Effector CD8-positive, alpha-beta T cell (primary cell): ENCODE data around the gene PLEK.

Experiments
- DNase-seq: peaks from one replicate; lab custom pipeline; 2025; lab: John Stamatoyannopoulos, UW

Gene PLEK

DNA sequence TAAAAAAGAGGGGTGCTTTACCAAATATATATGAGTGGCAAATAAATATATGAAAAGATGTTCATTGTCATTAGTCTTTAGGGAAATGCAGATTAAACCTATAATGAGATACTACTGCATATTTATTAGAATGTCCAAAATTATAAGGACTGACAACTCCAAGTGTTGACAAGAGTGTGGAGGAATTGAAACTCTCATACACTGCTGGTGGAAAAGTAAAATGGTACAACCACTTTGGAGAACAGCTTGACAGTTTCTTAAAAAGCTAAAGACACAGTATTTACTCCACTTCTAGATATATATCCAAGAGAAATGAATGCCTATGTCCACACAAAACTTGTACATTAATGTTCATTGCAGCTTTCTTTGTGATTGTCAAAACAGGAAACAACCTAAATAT, 50.4 kb downstream of the PLEK start:
- DNase-seq = no peak

DNA sequence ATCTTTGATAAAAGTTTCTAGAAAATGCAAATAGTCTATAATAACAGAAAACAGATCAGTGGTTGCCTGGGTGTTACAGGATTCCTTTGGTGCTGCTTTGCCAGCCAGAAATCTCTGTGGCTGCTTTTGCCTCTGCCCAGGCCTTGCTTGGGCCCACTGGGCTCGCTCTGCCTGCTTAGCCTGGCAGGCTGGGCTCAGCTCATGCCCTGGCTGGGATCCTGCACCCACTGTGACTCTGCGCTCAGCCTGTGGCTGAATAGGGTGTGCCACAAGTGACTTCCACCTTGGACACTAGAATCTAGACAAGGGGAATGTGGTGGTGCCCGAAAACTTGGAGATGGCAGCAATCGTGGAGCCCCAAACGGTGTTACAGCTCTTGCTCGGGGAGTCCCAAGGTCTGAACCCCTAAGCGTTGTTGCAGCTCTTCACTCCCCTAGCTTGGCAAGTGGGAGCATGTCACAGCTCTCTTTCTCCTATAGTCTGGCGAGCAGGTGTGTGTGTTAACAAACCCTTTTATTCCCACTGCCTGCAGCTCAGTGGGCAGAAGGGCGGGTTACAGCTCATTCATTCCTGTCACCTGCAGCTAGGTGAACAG, 51.1 kb downstream of the PLEK start:
- DNase-seq = no peak

DNA sequence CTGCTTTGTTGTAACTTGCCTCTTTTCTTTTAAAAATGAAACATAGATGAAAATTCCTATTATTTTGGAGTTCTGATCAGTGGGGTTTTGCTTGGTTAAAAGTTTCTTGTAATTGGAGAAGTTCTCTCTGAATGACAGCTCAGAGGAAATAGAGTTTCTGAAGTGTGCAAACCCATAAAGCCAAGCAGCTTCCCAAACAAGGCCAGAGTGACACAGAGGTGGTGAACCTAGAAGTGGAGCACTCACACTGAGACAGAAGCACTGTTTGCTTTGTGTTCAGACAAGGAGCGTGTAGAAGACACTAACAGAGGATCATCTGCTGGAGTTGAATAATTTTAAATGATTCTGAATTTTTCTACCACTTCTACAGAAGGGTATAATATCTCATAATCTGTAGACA, 52.8 kb downstream of the PLEK start:
- DNase-seq = no peak

DNA sequence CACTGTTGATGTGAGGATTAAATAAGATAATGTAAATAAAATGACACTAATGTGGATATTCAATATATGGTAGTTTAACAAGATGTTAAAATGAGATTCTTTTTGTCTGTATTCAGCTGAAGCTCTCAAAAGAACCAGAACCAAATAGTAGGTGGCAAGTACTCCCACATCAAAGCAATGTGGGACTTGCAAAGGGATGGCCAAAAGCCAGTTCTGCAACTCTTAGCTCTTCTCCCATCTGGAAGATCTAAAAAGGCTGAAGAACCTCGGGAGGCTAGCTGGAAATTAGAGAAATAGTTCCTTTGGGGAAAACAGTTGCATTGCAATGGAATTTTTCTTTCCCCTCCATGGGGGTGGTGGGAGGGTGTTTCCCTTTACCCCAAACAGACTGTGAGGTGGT, 53.3 kb downstream of the PLEK start:
- no peak for DNase-seq

DNA sequence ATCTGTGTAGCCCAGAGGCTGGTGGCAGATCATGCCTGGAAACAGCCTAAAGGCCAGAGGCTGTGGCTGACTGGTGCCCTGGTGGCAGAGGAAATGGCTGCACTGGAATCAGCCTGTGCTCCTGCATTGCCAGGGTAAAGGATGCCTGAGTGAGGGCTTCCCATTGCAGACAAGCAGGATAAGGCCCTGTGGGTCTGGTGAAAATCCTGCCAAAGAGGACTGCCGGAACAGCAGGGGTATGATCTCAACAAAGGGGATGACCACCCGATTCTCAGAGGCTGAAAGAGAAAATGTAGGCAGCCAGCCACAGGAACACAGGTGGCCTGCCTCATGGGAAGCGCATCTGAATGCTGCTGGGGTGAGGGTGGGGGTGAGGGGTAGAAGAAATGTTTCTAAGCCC, 53.8 kb downstream of the PLEK start:
- DNase-seq = no peak

DNA sequence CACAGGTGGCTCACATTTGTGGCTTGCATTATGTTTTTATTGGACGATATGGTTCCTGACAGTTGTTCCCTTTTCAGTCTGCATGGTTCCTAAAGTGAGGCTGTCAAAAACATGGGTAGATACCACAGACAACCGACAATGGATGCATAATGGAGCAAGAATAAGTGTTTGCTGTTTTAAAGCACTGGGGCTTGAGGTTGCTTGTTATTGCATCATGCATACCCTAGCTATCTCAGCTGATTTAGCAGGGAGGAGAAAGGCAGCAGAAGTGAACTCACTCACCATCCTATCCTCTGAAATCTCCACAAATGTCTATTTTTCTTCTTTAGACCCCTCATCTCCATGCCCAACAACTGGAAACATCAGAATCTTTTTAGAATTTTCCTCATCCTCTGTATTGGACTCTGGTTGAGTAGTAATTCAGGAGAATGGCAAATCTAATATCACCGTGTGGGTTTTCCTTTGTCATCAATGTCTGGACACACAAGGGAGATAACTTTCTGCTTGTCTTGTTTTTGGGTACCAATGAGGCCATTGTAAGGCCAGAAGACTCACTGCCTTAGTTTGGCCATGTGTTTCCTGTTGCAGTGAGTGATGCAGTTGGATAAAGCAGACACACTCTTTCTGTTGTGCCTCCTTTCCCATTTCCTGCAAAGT, 55.3 kb downstream of the PLEK start:
- no peak for DNase-seq

DNA sequence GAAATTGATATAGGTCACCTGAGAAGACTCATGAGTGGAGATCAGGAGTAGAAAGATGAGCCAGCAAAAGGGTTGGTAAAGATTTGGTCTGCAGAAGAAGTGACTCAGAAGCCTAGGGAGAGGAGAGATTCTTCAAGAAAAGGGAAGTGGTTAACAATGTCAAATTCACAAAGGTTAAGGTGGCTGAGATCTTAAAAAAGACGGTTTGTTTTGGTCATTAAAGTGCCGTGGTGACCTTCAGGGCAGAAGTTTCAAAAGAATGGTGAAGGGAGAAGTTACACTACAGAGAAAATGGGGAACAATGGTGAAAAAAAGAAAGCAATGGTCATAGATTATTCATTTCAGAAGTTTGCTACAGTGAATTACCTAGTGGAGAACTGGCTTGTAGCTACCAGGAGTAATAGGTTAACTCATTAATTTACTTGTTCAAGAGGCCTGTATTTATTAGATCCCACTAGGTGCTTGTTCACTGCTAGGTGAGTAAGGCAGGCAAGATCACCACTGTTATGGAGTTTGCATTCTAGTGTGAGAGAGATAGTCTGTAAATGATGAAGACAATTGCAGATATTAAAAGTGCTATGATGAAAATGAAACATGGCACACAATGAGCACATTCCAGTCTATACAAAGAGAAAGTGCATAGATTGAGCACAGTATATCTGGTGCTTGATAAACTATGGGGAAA, 59.0 kb downstream of the PLEK start:
- DNase-seq = no peak

DNA sequence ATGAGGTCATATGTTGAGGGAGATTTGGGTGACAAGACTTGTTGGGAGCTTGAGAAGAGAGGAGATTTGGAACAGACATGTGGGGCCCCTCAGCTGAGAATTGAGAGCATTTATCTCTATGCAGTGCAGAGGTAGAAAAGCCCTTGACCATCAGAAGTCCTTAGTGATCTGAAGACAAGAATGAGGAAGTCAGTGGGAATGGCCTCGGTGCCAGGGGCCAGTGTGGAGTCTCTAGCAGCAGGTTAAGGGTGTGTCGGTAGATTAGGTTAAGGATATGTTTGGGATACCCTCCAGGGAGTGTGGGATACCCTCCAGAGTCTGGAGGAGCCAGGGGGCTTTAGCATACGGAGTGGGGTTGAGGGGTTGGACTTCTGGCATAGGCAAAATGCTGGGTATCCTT, 60.4 kb downstream of the PLEK start:
- DNase-seq = no peak

DNA sequence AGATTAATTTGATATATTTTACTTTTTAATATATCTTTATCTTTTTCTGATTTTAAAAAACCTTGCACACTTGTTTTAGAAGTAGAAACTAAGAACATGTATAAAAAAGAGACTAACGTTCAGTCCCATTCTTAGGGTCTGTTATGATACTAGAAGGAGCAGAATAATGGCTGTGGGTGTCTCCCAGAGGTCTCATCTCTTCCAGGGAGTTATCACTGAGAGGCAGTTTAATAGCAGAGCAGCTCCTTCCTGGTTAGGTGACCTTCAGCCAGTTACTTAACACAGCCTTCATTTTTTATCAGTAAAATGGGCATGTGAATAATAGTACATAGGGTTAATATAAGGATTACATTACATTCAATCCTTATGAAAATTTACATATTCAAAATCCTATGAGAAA, 61.4 kb downstream of the PLEK start:
- no peak for DNase-seq

DNA sequence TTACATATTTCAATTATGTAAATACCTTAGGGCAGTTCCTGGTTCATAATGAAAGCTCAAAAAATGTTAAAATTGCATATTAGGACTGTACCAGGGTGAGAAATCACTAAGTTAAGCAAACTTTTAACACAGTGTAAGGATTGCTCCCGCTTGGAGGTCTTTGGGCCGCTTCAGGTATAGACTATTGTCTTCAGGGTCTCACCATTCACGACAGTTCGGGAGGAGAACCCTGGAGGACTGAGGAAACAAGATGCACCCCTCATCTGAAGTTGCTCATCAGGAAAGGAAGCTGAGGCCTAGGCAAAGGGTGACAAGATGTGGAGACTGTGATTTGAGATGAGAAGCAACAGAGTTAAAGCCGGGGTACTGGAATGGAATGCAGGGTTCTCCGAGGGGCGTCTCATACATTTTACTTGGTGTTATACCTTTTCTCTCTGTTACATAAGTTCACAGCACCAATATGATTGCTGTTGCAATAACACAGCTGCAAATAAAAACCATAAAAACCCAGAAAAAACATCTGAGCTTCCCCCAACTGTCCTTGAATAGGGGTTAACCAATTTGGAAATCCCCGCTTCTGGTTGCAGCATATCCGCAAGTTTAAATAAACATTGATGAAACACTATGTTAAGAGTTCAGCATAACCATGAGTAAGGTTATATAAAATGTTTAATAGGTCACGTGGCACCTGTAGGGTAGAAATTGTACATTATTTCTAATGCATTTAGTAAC, 61.9 kb downstream of the PLEK start:
- DNase-seq = no peak

DNA sequence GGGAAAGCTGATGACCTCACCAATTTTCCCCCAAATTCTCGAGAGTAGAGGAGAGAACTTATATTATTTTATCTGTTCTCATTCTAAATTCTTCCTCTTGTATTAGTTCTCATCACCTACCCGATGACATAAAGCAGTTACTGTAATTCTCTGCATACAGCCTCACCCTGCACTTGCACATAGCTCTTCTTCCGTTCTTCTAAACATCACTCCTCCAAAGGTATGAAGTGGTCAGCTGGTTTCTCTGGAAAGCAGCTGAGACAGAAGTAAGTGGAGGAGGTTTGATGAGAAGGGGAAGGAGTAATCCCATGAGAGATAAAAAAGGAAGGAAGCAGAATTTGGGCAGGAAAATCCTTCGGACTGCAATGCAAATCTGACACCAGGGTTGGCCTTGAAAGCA, 63.0 kb downstream of the PLEK start:
- DNase-seq = no peak

DNA sequence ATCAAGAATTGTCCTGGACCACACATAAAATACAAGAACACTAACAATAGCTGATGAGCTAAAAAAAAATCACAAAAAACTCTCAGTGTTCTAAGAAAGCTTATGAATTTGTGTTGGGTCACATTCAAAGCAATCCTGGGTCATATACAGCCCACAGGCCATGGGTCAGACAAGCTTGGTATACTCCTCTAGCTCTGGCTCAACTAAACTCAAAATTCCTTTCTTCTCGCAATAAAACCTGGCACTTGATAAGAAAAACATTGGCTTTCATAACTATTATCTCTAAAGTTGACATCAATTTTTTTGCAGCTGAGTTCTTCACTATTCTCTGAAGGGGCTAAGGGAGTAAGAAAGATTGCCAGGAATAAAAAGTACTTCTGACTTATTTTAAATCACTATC, 63.7 kb downstream of the PLEK start:
- no peak for DNase-seq

DNA sequence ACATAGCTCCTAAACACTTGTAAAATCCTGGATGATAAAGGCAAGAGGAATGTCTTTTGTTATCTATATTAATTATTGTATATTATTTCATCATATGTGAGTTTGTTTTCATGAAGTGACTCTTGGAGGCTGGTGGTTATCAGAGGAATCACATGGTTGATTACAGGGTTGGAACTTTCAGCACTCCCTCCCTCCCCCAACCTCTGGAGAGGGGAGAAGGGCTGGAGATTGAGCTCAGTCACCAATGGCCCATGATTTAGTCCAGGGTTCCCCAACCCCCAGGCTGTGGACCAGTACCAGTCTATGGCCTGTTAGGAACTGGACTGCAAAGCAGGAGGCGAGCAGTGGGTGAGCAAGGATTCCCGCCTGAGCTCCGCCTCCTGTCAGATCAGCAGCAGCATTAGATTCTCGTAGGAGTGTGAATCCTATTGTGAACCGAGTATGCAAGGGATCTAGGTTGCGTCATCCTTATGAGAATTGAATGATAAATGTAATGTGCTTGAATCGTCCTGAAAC, 64.3 kb downstream of the PLEK start:
- no peak for DNase-seq

DNA sequence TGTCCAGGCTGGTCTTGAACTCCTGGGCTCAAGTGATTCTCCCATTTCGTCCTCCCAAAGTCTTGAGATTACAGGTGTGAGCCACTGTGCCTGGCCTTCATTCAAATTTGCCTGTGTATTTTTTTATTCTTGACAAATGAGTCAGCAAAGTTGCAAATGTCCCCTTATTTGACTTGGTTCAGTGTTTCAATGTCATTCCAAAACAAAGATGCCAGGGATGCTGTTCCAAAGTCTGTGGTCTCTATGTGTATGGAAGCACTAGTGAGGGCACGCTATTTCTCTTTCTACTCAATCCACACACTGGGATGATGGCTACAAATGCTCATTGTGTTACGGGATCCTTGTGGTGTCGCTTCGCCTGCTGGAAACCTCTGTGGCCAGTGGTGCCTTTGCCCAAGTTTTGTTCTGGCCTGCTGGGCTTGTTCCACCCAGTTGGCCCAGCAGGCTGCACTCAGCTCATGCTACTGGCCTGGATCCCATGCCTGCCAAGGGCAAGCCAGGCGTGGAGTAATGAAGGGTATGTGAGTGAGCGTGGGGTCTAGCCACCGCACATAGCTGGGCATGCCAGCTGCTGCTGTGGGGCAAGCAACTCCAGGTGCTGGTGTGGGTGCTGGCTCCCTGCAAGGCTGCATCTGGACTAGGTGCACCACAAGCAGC, 66.4 kb downstream of the PLEK start:
- no peak for DNase-seq

DNA sequence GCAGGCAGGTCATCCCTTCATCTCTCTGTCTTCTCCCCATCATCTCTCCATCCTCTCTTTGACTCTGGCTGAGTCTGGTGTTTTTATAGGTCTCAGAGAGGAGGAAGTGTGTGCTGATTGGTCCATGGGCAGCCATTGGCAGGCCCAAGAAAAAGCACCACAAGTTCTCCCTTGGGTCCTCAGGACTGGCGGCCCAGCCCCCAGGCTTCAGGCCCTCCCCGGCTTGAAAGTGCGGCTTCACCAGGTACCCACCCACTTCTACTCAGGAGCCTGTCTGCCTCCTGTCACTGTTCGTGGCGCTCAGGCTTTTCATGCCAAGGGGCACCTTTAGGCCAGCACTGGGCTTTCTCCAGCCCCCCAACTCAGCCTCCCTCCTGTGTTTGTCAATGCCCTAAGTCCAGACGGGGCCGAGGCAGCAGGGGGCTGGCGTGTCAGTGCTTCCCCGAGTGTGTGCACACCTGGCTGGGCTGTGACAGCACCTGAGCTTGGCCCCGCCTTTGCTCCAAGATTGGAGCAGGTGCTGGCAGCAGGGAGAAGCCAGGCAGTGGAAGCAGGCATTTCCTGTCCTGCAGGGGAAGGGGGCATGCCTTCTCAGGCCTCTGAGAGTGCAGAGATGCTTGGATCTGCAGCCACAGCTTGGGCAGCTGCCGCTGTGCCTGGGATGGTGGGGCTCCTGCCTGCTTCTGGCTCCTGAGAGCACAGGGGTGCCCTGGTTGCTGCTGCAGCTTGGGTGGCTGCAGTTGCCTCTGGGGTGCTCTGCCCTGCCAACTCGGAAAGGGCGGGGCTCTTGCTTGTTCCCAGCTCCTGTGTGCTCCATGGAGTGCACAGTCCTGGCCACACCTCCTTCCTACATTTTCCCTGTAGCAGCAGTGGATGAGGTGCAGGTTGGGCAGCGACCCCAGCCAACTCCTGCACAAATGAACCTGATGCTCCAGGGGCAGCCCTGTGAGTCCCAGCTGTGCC, 67.9 kb downstream of the PLEK start:
- DNase-seq = no peak

DNA sequence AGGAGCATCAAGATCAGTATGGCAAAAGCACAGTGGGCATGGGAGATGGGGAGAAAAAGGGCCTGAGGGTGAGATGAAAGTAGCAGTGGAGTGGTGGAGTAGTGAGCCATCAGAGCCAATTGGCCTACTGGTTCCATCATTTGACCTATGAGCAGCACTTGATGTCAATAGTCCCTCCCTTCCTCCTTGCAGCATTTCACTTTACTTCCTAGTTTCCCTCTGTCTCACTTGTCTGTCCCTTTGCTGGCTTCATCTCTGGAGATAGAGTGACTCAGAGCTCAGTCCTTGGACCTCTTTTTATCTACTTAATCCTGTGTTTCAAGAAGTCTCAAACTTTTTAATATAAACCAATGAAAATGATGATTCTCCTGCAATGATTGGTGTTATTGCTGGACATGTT, 69.9 kb downstream of the PLEK start:
- no peak for DNase-seq

DNA sequence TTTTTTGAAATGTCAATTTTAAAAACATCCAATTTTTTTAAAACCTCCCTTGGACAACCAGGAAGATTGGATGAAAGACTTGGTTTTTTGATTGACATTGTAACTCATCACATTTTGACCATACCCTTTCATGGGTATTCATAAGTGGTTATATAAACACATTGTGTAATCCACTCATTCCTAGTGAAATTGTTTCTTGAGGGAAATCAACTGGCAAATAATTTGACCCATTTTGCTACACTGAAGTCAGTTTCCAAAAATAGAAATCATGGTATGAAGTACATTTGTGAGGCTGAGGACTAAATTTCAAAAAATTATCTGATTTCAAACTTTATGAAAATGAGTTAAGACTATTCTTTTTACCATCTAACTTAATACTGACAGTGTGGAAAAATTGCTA, 70.5 kb downstream of the PLEK start:
- DNase-seq = no peak

DNA sequence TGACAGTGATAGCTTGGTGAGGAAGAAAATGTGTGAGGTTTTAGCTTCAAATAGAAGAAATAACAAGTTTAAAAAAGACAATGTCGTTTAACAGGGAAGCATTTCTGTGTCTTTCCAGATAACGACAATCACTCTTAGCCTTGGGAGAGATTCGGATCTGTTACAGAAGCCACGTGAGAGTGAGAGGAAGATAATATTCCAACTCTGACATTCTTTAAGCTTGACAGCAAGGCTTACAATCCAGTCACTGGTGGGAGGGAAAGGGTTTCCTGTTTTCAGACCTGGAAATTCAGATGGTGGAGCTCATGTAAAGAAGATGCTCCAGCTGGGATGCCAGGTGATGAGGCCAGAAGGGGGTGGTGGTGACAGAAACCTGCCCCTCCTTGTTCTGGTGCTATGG, 71.2 kb downstream of the PLEK start:
- no peak for DNase-seq

DNA sequence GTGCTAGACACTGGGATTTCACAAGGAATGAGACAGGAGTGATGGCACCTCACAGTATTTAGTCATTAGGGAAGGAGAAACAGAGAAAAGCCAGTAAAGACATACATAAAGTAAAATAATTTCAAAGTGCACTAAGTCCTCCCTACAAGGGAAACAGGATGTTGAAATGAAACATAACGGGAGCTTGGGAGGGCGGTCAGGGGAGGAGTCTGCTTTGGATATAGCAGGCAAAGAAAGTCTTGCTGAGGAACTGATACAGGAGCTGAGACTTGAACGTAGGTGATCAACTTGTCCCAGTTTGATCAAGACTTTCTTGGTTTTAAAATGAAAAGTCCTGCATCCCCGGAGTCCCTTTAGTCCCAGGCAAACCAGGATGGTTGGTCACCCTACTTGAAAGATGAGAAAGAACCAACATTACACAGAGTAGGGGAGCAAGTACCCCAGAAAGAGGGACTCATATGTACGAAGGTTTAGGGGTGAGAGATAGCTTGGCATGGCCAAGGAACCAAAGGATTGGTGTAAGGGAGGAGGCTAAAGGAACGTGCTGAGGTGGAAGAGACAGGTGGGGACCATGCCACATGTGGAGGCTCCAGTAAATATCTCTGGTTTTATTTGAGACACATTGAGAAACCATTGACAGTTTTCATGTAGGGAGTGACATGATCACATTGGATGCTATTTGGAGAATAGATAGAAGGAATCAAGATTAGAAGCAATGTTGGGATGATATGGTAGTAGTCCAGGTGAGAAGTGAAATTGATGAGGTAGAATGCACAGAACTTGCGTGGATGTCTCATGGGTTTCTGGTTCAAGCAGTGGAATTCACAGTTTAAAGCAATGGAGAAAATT, 73.6 kb downstream of the PLEK start:
- DNase-seq = no peak
